ENCODE data around the gene SYT13. TPM values are rescaled to one million over a fixed set of nuclear protein-coding genes. Genes with fewer than 3 reads are reported as not detected.

Gene SYT13
- total and polyA plus RNA-seq, 2 donors (not counting 3 experiments of a cell fraction or from before 2014, with no cell fraction given): not detected

- FAIRE-seq: no peak
- dilution Hi-C loops (cut with MboI; ENCODE audit: extremely low pct_ligation_motif_present, low sequenced_read_pairs): no loop called here
- H3K4me2 ChIP-seq (ENCODE audit: insufficient read depth, low read length): no peak overlapping the region
Measured at GRCh38 chr11:45213717-45214116, 72.4 kb downstream of the SYT13 start.

GRCh38 chr11:45213316-45213665, 72.8 kb downstream of the SYT13 start:
- Histone ChIP-seq H3K9me3 (replicated peaks; ENCODE audit: control insufficient read depth, insufficient read depth, low read length) (no peaks in the 10 kb centered on the region), H3K4me3 (replicated peaks in 1 of 3; ENCODE audit: insufficient read depth in 1 of 3, low read depth in 1 of 3, low read length in 3 of 3) (no peak overlapping the region), H3K9ac (replicated peaks; ENCODE audit: extremely low read depth, insufficient read depth, low read length) (no peak overlapping the region), H3K79me2 (ENCODE audit: control insufficient read depth, insufficient read depth, low read length) (no peaks in the 10 kb centered on the region), H3K4me1 (ENCODE audit: control insufficient read depth, extremely low read depth, insufficient read depth, low read length) (peaks cover 14% of the 10 kb centered on the region), H2AFZ (ENCODE audit: low read depth, low read length) (no peak overlapping the region), H3K27me3 (ENCODE audit: control insufficient read depth in 2 of 2, insufficient read depth in 2 of 2, low read length in 2 of 2) (peaks cover 0 to 3% of the 10 kb centered on the region in 2 experiments), H3K36me3 (ENCODE audit: control insufficient read depth in 2 of 2, extremely low read depth in 1 of 2, insufficient read depth in 2 of 2, low read length in 2 of 2) (peaks cover 0 to 6% of the 10 kb centered on the region in 2 experiments), H4K20me1 (replicated peaks; ENCODE audit: control insufficient read depth, extremely low read depth, insufficient read depth, low read length) (no peaks in the 10 kb centered on the region), H3K9me1 (replicated peaks; ENCODE audit: control insufficient read depth, extremely low read depth, insufficient read depth, low read length) (no peaks in the 10 kb centered on the region), H3K27ac (ENCODE audit: insufficient read depth, low read depth, low read length) (no peak overlapping the region), H3K4me2 (ENCODE audit: insufficient read depth, low read length) (no peak overlapping the region)
- no peak for DNase-seq (ENCODE audit: low read depth, low spot score)
- no peak for TF ChIP-seq JUN (IDR thresholded peaks at IDR 0.05; ENCODE audit: borderline replicate concordance, insufficient read depth, insufficient read length, low read depth)
- no peak for TF ChIP-seq FOS (IDR thresholded peaks at IDR 0.05; ENCODE audit: borderline replicate concordance, insufficient read depth, low read length)
- TF ChIP-seq MAX (IDR thresholded peaks at IDR 0.05; ENCODE audit: insufficient read depth, insufficient read length): no peak
- no peak for TF ChIP-seq GATA2 (IDR thresholded peaks at IDR 0.05; ENCODE audit: insufficient read depth, insufficient read length, low read depth, low read length)
- no peak for TF ChIP-seq EZH2 (IDR thresholded peaks at IDR 0.05; ENCODE audit: borderline replicate concordance, low read depth, low read length, severe bottlenecking)
- TF ChIP-seq CTCF (IDR thresholded peaks at IDR 0.05; ENCODE audit: extremely low read depth in 1 of 2, insufficient read depth in 1 of 2, low read depth in 1 of 2, low read length in 2 of 2): no peak
- TF ChIP-seq MYC (IDR thresholded peaks at IDR 0.05; ENCODE audit: low read depth, low read length): no peak
- TF ChIP-seq POLR2AphosphoS5 (IDR thresholded peaks at IDR 0.05; ENCODE audit: insufficient read depth, low read depth, low read length): no peak
- no peak for TF ChIP-seq POLR2A (IDR thresholded peaks at IDR 0.05; ENCODE audit: low read depth, low read length)
- dilution Hi-C loops (cut with MboI; ENCODE audit: extremely low pct_ligation_motif_present, low sequenced_read_pairs) (no loop called here), intact Hi-C loops (cut with micrococcal nuclease) (no loop called here)
- BruUV-seq (replicated peaks): no TSS peak
- POLR2A ChIA-PET: no interaction called here
- no peak for FAIRE-seq
- CTCF ChIA-PET: no interaction called here

More at GRCh38 chr11:45213717-45214116, 72.4 kb downstream of the SYT13 start:
- Histone ChIP-seq H3K9ac (replicated peaks; ENCODE audit: extremely low read depth, insufficient read depth, low read length) (no peak overlapping the region), H2AFZ (ENCODE audit: low read depth, low read length) (no peak overlapping the region), H3K27ac (ENCODE audit: insufficient read depth, low read depth, low read length) (no peak overlapping the region), H3K36me3 (ENCODE audit: control insufficient read depth in 2 of 2, extremely low read depth in 1 of 2, insufficient read depth in 2 of 2, low read length in 2 of 2) (peaks cover 0 to 6% of the 10 kb centered on the region in 2 experiments), H3K9me3 (replicated peaks; ENCODE audit: control insufficient read depth, insufficient read depth, low read length) (no peaks in the 10 kb centered on the region), H4K20me1 (replicated peaks; ENCODE audit: control insufficient read depth, extremely low read depth, insufficient read depth, low read length) (no peaks in the 10 kb centered on the region), H3K9me1 (replicated peaks; ENCODE audit: control insufficient read depth, extremely low read depth, insufficient read depth, low read length) (no peaks in the 10 kb centered on the region), H3K27me3 (ENCODE audit: control insufficient read depth in 2 of 2, insufficient read depth in 2 of 2, low read length in 2 of 2) (peaks cover 0 to 3% of the 10 kb centered on the region in 2 experiments), H3K79me2 (ENCODE audit: control insufficient read depth, insufficient read depth, low read length) (no peaks in the 10 kb centered on the region), H3K4me3 (replicated peaks in 1 of 3; ENCODE audit: insufficient read depth in 1 of 3, low read depth in 1 of 3, low read length in 3 of 3) (no peak overlapping the region), H3K4me1 (ENCODE audit: control insufficient read depth, extremely low read depth, insufficient read depth, low read length) (peaks cover 14% of the 10 kb centered on the region)
- no peak for DNase-seq (ENCODE audit: low read depth, low spot score)
- intact Hi-C loops (cut with micrococcal nuclease): no loop called here
- BruUV-seq (replicated peaks): no TSS peak
- ChIA-PET CTCF (interaction anchor here (0.6 to 1.1 kb wide), 2 partner anchors 20 to 31 kb away, joined by 3 read pairs; no protein-coding TSS in a partner anchor), POLR2A (no interaction called here)
- TF ChIP-seq EZH2 (IDR thresholded peaks at IDR 0.05; ENCODE audit: borderline replicate concordance, low read depth, low read length, severe bottlenecking) (no peak), MAX (IDR thresholded peaks at IDR 0.05; ENCODE audit: insufficient read depth, insufficient read length) (no peak), POLR2AphosphoS5 (IDR thresholded peaks at IDR 0.05; ENCODE audit: insufficient read depth, low read depth, low read length) (no peak), JUN (IDR thresholded peaks at IDR 0.05; ENCODE audit: borderline replicate concordance, insufficient read depth, insufficient read length, low read depth) (no peak), POLR2A (IDR thresholded peaks at IDR 0.05; ENCODE audit: low read depth, low read length) (no peak)
